GM21423 (cell line): Measurements from ENCODE around the gene FGGY.

Source experiments
- ATAC-seq: cut with Tn5 transposase; IDR thresholded peaks from one replicate; pipeline ENCODE4 v1.9.1; 2021; ENCODE audit warnings: mild to moderate bottlenecking, moderate library complexity; ENCODE audit not compliant: unreplicated experiment

FGGY gene

GRCh38 chr1:59378621-59379370 is 81.9 kb downstream of the FGGY start:
- ATAC-seq, result no peak

DNA sequence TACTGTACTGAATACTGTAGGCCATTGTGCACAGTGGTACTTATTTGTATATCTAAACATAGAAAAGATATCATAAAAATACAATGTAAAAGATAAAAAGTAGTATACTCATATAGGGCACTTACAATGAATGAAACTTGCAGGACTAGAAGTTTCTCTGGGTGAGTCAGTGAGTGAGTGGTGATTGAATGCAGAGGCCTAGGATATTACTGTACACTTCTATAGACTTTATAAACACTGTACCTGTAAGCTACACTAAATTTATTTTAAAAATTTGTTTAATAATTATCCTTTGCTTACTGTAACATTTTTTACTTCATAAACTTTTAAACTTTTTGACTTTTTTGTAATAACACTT is 82.5 kb downstream of the FGGY start:
- ATAC-seq, result no peak

- ATAC-seq, result no peak
Observed at GRCh38 chr1:59383963-59384362, 87.1 kb downstream of the FGGY start.

DNA sequence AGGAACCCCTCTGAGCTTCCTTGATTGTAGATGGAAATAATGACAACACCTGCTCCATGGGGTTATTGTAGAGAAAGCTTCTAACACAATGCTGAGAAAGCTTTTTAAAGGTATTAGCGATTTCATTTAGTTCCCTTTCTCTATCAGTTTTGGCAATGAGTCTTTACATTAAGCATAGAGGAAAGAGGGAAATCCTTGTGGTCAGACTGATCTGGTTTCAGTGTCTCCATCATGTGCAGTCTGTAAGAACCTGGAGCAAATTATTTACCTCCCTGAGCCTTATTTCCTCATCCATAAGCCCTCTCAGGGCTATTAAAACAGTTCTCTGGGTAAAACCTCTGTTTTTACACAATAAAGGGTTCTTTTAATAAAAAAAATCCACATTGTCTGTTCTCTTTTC is 87.5 kb downstream of the FGGY start:
- no peak for ATAC-seq

- no peak for ATAC-seq
Observed at GRCh38 chr1:59388191-59388590, 91.3 kb downstream of the FGGY start.

GRCh38 chr1:59389847-59390246 is 93.0 kb downstream of the FGGY start:
- no peak for ATAC-seq

DNA sequence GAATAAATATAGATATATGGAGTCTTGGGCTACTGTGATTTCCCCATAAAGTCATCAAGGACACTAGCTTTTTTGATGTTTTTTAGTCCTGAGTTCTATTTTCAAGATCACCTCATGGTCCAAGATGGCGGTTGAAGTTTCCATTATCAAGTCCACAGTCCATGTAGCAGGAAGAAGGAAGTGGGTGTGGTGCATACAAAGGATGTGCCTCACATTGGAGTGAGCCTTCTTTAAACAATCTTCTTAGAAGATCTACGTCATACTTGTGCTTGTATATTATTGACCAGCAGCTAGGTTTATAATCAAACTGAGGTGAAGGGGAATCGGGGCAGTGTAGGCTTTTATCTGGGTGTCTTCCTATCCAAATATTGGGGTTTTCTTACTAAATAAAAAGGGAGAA is 93.4 kb downstream of the FGGY start:
- no peak for ATAC-seq

GRCh38 chr1:59391212-59392179 is 94.6 kb downstream of the FGGY start:
- ATAC-seq, result no peak

- no peak for ATAC-seq
Observed at GRCh38 chr1:59393211-59394180, 96.6 kb downstream of the FGGY start.

DNA sequence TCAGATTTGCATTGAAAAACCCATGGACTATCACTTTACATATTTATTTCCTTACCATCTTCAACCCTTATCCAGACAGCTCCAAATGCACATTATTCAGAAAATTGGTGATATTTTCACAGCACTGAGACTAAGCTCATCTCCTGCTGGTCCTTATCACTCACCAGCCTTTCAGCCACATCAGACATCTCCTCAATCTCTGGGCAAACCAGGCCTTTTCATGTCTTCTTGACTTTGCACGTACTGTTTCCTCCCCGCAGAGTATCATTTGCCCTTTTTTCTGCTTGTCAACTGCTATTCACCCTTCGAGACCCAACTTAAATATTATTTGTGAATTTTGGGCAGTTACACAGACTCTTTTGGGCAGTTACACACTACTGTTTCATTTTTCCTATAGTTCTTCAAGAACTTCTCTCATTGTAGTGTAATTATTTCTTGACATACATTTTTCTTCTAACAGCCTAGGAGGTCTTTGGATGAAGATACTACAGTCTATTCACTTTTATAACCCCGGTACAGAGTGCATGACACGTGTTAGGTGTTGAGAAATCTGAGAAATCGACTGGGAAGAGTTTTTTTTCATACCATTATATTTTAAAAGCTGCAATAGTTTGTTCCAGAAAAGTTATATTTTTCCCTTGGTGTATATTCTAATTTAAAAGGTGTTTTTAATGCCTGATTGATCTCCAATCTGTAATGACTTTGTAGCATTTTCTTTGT is 98.0 kb downstream of the FGGY start:
- ATAC-seq, result no peak

- no peak for ATAC-seq
Observed at GRCh38 chr1:59396387-59396786, 99.5 kb downstream of the FGGY start.

DNA sequence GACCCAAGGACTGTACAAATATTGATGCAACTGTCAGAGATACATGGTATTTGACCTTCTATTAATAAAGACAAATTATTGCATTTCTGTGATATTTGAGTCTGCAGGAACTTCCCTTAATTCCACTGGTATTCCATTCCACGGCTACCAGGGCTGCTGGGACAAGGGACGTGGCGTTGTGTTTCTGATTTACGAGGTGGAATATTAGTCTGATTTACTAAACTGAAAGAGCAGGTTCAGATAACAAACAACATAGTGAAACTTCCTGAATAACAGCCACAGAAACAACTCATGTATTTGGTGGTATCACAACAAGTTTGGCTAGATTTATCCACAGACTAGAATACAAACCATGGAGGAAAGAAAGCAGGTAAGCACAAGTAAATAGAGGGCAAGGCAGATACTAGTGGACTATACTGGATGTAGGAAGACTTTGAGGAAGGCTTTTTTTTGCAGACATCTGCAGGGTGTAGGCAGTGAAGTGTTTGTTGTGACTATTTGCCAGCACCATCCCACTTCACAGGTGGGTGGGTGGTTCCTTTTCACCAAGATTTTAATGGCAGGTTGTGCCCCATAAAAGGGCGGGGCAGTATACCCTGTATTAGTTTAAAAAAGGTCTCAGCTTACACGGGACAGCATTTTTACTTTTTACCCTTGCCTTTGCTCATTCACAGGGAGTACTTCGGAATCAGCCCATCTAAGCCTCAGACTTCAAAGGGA is 100.4 kb downstream of the FGGY start:
- ATAC-seq, result no peak

- no peak for ATAC-seq
Observed at GRCh38 chr1:59399642-59400041, 102.7 kb downstream of the FGGY start.

GRCh38 chr1:59401581-59401980 is 104.7 kb downstream of the FGGY start:
- no peak for ATAC-seq

DNA sequence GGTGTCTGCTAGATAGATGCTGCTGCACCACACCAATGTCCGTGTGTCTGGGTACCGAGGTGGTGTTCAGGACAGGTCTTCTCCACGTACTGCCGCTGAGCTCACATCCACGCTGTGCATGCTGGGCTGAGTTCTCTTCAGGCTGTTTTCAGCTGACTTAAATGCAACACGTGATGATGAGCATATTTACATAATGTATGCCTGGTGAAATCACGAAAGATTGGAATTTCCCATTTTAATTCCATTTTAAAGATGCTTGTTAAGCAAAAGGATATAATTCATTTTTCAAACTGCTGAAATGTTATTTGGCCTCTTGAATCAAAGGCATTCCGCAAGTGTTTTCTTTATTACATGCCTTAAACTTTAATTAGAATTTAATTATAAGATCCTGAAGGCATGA is 107.9 kb downstream of the FGGY start:
- no peak for ATAC-seq

GRCh38 chr1:59406437-59407164 is 109.7 kb downstream of the FGGY start:
- no peak for ATAC-seq

- no peak for ATAC-seq
Observed at GRCh38 chr1:59408608-59409240, 111.8 kb downstream of the FGGY start.

GRCh38 chr1:59409549-59409948 is 112.7 kb downstream of the FGGY start:
- ATAC-seq, result no peak

DNA sequence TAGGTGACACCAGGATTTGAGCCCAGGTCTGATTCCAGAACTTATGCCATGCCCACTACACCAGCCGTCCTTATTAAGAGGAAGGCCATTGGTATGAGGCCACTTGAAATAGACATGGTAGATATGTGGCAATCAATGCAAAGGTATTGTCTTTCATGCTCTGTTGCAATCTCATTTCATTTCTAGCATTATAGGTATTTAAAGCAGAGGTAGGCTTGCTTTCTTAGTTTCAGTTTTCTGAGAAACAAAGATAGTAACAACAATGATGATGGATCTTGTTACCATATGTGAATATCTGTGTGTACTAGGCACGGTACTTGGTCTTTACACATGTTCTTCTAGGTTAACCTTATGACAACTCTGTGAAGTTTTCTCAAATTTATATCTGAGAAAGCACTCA is 113.1 kb downstream of the FGGY start:
- no peak for ATAC-seq
